A549 treated with Mapracorat at 1 μM for 4 hours (cell line): ENCODE measurements around the gene TFCP2L1. TPM values are rescaled to one million over a fixed set of nuclear protein-coding genes. Genes with fewer than 3 reads are reported as not detected.

Source experiments
- total RNA-seq: library from RNA; stranded (reverse); fragments of 200-300 nt; extraction: Qiagen RNA extraction; gene quantifications from 5 replicates; pipeline ENCODE4 v1.2.3, GENCODE V29; 2022

The TFCP2L1 gene, protein sequence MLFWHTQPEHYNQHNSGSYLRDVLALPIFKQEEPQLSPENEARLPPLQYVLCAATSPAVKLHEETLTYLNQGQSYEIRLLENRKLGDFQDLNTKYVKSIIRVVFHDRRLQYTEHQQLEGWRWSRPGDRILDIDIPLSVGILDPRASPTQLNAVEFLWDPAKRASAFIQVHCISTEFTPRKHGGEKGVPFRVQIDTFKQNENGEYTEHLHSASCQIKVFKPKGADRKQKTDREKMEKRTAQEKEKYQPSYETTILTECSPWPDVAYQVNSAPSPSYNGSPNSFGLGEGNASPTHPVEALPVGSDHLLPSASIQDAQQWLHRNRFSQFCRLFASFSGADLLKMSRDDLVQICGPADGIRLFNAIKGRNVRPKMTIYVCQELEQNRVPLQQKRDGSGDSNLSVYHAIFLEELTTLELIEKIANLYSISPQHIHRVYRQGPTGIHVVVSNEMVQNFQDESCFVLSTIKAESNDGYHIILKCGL
- 14.5 to 18.6 TPM (median 17.4 TPM) in 5 replicates for total RNA-seq

DNA sequence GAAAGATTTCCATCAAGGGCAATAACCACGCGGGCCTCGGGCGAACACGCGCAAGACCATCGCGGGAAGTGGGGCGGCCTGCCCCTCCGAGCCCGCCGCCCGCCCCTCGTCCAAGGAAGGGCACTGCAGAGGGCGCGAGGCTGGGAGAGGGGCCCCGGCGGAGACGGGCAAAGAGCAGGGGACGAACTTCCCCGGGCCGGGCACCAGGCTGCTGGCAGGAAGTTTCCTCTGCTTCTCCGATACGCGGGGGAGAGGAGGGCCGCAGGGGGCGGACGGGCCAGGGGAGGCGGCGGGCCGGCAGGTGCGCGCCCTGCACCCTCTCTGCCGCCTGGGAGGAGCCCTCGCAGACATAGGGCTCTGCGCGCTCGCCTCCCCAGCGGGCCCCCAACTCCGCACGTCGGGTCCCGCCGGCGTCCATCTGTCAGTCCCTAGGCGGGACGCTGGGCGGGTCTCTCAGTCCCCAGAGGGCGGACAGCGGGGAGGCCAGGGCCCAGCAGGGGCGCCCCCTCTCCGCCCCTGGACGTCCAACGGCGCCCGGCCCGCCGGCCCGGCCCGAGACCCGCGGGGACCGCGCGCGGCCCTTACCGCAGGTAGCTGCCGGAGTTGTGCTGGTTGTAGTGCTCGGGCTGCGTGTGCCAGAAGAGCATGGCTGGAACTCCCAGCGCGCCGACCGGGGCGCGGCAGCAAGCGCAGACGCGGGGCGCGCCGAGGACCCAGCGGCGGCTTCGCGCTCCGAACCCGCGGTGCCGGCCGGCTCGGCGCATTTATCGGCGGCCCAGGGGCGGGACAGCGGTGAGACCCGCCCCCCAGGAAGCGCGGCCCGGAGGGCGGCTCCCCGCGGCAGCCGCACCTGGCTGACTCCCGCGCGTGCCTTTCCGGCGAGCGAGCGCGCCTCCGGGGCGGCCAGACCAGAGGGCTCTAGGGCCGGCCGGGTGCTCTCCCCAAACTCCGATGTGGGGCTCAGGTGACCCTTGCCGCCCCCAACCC, at the start of gene TFCP2L1:
Gene TFCP2L1, minus strand, starts transcription at position 740 of the 987 bp plus-strand sequence. Its CDS starts 93 bp downstream, at position 647.

Other genes with a start within 250 kb of the TFCP2L1 start
- not detected in 5 replicates for gene RNU4ATAC, start 245.7 kb upstream of the TFCP2L1 start, total RNA-seq